ENCODE measurements around the gene IL4R.
"Not testable (repeated sequence)": the region's sequence is repeated elsewhere in the genome, so short reads cannot be mapped to it uniquely, and the experiment has no call there.

IL4R gene

GRCh38 chr16:27408012-27408601, 94.3 kb downstream of the IL4R start:
- no peak for DNase-seq

GRCh38 chr16:27408602-27409031, 94.8 kb downstream of the IL4R start:
- no peak for DNase-seq

- DNase-seq = not testable (repeated sequence)
Observed at GRCh38 chr16:27409958-27410357, 96.2 kb downstream of the IL4R start.

GRCh38 chr16:27410761-27411160, 97.0 kb downstream of the IL4R start:
- no peak for DNase-seq

GRCh38 chr16:27413956-27414355, 100.2 kb downstream of the IL4R start:
- no peak for DNase-seq
